ENCODE results near the gene ADAMTS12. TPM values are rescaled to one million over a fixed set of nuclear protein-coding genes. Genes with fewer than 3 reads are reported as not detected.
A peak's percentile ranks its signal among the peaks of the same experiment; 100 is the strongest.

The ADAMTS12 gene
- total and polyA plus RNA-seq, 2 of the 8 experiments (the other 6 are each of a cell fraction or from before 2014, with no cell fraction given), result 6.4 to 12.8 TPM

GRCh38 chr5:33631139-33631538, 260.7 kb downstream of the ADAMTS12 start:
- Histone ChIP-seq H2AK5ac (ENCODE audit: low read depth, low read length) (no peak overlapping the region), H3K36me3 (ENCODE audit: control insufficient read depth in 2 of 4, insufficient read depth in 4 of 4, low read length in 3 of 4) (no peaks in the 10 kb centered on the region), H3K4me1 (replicated peaks in 1 of 4; ENCODE audit: control insufficient read depth in 3 of 4, insufficient read depth in 4 of 4, low read length in 3 of 4) (no peaks in the 10 kb centered on the region; a peak in 1 of 7 replicates), H4K20me1 (replicated peaks in 1 of 2; ENCODE audit: control insufficient read depth in 1 of 2, insufficient read depth in 2 of 2, low read length in 2 of 2) (peaks cover 0 to 9% of the 10 kb centered on the region in 2 experiments), H3K23me2 (ENCODE audit: low read depth, low read length) (peaks cover 13% of the 10 kb centered on the region; the same call in 1 of the 2 replicates), H3K79me2 (ENCODE audit: control insufficient read depth in 1 of 2, insufficient read depth in 2 of 2, low read length in 2 of 2) (no peaks in the 10 kb centered on the region), H3K27ac (ENCODE audit: low read depth, low read length) (no peak overlapping the region), H2BK20ac (ENCODE audit: low read length) (no peak overlapping the region), H2BK5ac (ENCODE audit: low read depth, low read length) (no peak overlapping the region), H3K18ac (ENCODE audit: extremely low read depth, low read length) (no peak overlapping the region), H3K79me1 (ENCODE audit: low read depth, low read length) (no peaks in the 10 kb centered on the region), H2BK120ac (replicated peaks; ENCODE audit: low read depth, low read length) (no peak overlapping the region), H2BK15ac (ENCODE audit: low read length) (no peak overlapping the region), H2BK12ac (ENCODE audit: low read depth, low read length) (no peak overlapping the region), H4K8ac (ENCODE audit: extremely low read depth, insufficient read depth, low read length) (no peak overlapping the region), H3K23ac (ENCODE audit: insufficient read length) (no peak overlapping the region), H3K9me3 (ENCODE audit: insufficient read depth in 2 of 2, low read depth in 1 of 2, low read length in 1 of 2) (no peaks in the 10 kb centered on the region), H4K91ac (replicated peaks; ENCODE audit: insufficient read length, low read length) (no peak overlapping the region), H3K56ac (replicated peaks; ENCODE audit: insufficient read length, low read depth, low read length) (no peak overlapping the region), H3K4me2 (ENCODE audit: insufficient read depth in 1 of 2, low read depth in 2 of 2, low read length in 2 of 2) (no peak overlapping the region), H3K9ac (replicated peaks in 1 of 4; ENCODE audit: extremely low read depth in 1 of 4, low read depth in 3 of 4, low read length in 3 of 4) (no peak overlapping the region), H3K4ac (replicated peaks; ENCODE audit: insufficient read length, low read depth, low read length) (no peak overlapping the region), H2AFZ (ENCODE audit: low read length) (no peak overlapping the region), H3K14ac (ENCODE audit: insufficient read length) (no peak overlapping the region), H3K4me3 (ENCODE audit: extremely low read depth in 1 of 4, insufficient read depth in 2 of 4, low read depth in 3 of 4, low read length in 4 of 4) (no peak overlapping the region), H4K5ac (ENCODE audit: insufficient read length, low read depth, low read length) (no peak overlapping the region), H3K27me3 (replicated peaks in 1 of 4; ENCODE audit: control insufficient read depth in 3 of 4, extremely low read depth in 1 of 4, insufficient read depth in 3 of 4, low read length in 3 of 4) (no peaks in the 10 kb centered on the region)
- CTCF ChIA-PET (ENCODE audit: partially characterized antibody), result interaction anchor here (0.7 to 2.4 kb wide), 3 partner anchors 15 to 304 kb away, joined by 3 to 5 read pairs (median 3); no protein-coding TSS in a partner anchor
- FAIRE-seq (no peak), DNase-seq (ENCODE audit: low read depth in 1 of 2, low spot score in 2 of 2) (no peak)
- no peak for TF ChIP-seq KDM1A (IDR thresholded peaks at IDR 0.05; ENCODE audit: borderline replicate concordance, low read length)
- no peak for TF ChIP-seq SP4 (IDR thresholded peaks at IDR 0.05; ENCODE audit: low read length)
- no peak for TF ChIP-seq NRF1 (IDR thresholded peaks at IDR 0.05; ENCODE audit: low read depth, low read length)
- no peak for TF ChIP-seq NANOG (IDR thresholded peaks at IDR 0.05; ENCODE audit: insufficient read depth, low read depth, low read length, poor library complexity, severe bottlenecking)
- TF ChIP-seq TAF7 (optimal IDR thresholded peaks at IDR 0.05; ENCODE audit: borderline replicate concordance, low read depth, low read length), result no peak
- no peak for TF ChIP-seq RNF2 (IDR thresholded peaks at IDR 0.05; ENCODE audit: borderline replicate concordance, low read depth, low read length, missing control alignments, poor library complexity, severe bottlenecking)
- peak in 1 of 2 experiments; percentile 5; a peak in 1 of 4 replicates for TF ChIP-seq RAD21 (IDR thresholded peaks at IDR 0.05 in 1 of 2, conservative IDR thresholded peaks at IDR 0.05 in 1 of 2; ENCODE audit: low read depth in 2 of 2, low read length in 2 of 2)
- TF ChIP-seq JUN (IDR thresholded peaks at IDR 0.05; ENCODE audit: low read depth, low read length), result no peak
- POLR2A ChIA-PET (ENCODE audit: partially characterized antibody), result no interaction called here
- WGBS, 2 experiments (ENCODE audit: extremely low coverage in 1 of 2, insufficient coverage in 1 of 2, insufficient read length in 1 of 2, insufficient replicate concordance in 2 of 2, low coverage in 1 of 2, low lambda C conversion rate in 2 of 2, missing lambda C conversion rate in 1 of 2), result 93% methylated on average over 1 of the region's 1 CpG; no CpG with 5 or more reads in 1 of the 2 experiments

Data from H1 (cell line).